SKM-1 (cell line): ENCODE measurements around the gene R3HDML.
"Not testable (repeated sequence)": the region's sequence is repeated elsewhere in the genome, so short reads cannot be mapped to it uniquely, and the experiment has no call there.

Experiments used
- DNase-seq: peaks from one replicate; lab custom pipeline; 2025; ENCODE audit not compliant: unreplicated experiment; lab: John Stamatoyannopoulos, UW

The R3HDML gene, protein sequence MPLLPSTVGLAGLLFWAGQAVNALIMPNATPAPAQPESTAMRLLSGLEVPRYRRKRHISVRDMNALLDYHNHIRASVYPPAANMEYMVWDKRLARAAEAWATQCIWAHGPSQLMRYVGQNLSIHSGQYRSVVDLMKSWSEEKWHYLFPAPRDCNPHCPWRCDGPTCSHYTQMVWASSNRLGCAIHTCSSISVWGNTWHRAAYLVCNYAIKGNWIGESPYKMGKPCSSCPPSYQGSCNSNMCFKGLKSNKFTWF

DNA sequence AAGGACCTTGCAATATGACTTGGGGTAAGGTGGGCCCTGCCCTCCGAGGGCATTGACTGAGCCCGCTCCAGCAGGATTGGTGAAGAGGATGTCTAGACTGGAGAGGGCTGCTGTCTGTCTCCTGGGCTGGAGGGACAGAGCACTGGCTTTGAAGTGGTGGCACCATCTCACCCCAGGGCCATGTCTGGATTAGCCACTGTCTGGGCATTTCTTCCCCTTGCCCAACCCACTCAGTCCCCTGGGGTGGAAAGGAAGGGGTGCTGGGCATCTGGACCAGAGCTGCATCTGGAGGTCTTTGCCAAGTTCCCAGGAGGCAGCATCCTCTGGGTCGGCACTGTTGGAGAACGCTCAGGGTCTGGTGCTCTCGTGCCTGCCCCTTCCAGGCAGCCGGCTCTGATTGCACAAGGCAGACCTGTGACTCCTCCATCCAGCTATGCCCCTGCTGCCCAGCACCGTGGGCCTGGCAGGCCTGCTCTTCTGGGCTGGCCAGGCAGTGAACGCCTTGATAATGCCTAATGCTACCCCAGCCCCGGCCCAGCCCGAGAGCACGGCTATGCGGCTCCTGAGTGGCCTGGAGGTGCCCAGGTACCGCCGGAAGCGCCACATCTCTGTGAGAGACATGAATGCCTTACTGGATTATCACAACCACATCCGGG lies at the start of gene R3HDML:
TSS of gene R3HDML (plus strand) at position 319 of the 656 bp plus-strand sequence. CDS start at position 434, 115 bp downstream.
- DNase-seq = no peak

DNA sequence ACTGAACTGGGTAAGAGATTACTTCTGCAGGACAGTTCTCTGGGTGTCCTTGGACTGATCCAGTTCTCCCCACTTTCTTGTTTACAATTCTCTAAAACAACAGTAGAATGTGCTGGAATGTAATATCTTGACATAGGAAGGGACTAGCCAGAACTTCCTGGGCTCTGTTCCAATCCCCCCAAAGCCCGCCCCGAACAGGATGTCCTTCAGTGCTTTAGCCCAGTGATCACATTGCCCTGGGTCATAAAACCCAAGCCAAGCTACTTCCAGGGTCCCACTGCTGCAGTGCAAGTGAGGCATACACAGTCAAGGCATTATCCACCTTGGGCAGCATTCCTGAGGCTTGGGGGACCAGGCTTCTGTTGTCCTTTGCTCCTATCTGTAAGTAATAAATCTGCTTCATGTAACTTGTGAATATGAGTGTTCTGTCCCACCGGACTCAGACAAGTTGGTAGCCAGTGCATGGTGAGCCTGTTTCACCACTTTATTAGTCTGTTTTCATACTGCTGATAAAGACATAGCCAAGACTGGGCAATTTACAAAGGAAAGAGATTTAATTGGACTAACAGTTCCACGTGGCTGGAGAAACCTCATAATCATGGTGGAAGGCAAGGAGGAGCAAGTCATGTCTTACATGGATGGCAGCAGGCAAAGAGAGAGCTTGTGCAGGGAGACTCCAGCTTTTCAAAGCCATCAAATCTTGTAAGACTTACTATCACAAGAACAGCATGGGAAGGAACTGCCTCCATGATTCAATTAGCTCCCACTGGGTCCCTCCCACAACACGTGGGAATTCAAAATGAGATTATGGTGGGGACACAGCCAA lies 49.4 kb upstream of the R3HDML start:
- no peak for DNase-seq

DNA sequence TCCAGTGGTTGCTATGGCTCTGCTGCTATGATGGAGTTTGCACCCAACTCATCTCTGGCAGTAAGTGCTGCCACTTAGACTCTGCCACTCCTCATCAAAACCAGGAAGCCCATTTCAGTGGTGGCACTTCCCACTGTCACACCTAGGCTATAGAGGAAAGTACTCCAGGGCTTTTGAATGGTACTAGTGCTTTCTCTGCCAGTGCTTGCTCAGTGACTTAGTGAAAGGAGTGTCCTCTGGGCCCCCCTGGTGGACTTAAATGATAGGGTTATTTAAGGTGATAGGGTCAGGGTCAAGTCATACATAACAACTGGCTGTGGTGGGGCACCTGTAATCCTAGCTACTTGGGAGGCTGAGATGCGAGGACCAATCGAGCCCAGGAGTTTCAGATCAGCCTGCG lies 48.6 kb upstream of the R3HDML start:
- DNase-seq = no peak

DNA sequence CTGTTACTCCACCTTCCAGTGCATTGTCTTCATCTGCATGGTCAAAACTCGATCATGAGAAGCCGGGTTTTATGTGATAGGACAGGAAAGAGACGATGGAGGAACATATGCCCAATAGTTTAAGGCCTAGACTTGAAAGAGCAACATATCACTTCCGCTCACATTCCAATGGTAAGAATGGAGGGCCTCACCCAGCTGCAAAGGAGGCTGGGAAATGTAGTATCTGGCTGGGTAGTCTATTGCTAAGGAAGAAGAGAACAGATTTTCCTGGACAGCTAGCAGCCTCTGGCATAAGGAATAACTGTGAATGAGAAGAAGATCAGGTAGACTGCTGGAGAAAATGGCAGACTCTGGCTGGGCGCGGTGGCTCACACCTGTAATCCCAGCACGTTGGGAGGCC lies 45.1 kb upstream of the R3HDML start:
- no peak for DNase-seq

DNA sequence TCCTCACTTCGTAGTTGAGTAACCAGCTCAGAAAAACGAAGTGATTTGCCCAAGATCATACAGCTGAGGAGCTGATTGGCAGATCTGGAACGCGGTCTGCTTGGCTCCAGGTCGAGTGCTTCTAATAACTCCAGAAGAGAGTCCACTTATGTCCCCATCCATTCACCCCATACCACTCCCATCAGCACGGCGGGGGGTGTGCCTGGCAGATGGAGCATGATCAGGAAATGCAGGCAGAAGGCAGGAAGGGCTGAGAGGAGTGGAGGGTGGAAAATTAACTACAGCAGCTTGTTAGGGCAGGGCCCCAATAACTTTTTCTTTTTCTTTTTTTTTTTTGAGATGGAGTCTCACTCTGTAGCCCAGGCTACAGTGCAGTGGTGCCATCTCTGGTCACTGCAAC lies 40.8 kb upstream of the R3HDML start:
- no peak for DNase-seq

DNA sequence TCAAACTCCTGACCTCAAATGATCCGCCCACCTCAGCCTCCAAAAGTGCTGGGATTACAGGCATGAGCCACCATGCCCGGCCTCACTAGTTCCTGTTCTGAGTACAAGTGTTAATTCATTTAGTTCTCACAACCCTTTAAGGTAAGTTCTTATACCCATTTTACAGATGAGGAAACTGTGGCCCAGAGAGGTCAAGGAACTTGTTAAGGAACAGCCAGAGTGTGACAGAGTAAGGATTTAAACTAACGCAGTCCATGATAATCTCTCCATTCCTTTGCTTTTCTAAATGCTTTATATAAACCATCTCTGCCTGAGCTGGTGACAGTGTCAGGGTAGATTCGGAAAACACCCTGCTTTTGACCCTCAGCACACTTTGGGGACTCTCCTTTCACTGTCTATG lies 39.1 kb upstream of the R3HDML start:
- no peak for DNase-seq

DNA sequence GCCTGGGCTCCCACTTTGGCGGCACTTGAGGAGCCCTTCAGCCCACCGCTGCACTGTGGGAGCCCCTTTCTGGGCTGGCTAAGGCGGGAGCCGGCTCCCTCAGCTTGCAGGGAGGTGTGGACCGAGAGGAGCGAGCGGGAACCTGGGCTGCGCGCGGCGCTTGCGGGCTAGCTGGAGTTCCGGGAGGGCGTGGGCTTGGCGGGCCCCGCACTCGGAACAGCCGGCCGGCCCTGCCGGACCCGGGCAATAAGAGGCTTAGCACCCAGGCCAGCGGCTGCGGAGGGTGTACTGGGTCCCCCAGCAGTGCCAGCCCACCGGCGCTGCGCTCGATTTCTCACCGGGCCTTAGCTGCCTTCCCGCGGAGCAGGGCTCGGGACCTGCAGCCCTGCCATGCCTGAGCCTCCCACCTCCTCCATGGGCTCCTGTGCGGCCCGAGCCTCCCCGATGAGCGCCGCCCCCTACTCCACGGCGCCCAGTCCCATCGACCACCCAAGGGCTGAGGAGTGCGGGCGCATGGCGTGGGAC lies 37.8 kb upstream of the R3HDML start:
- DNase-seq = not testable (repeated sequence)

DNA sequence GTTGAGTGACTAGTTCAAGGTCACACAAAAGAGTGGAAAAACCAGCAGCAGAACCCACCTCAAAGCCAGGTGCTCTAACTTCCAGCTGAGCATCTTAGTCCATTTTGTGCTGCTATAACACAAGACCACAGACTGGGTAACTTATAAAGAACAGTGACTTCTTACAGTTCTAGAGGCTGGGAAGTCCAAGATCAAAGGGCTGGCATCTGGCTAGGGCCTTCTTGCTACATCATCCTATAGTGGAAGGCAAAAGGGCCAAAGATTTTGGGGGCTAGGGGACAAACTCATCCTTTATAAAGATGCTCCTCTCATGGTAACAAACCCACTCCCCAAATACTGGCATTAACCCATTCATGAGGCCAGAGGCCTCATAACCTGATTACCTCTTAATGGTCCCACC lies 35.6 kb upstream of the R3HDML start:
- no peak for DNase-seq

DNA sequence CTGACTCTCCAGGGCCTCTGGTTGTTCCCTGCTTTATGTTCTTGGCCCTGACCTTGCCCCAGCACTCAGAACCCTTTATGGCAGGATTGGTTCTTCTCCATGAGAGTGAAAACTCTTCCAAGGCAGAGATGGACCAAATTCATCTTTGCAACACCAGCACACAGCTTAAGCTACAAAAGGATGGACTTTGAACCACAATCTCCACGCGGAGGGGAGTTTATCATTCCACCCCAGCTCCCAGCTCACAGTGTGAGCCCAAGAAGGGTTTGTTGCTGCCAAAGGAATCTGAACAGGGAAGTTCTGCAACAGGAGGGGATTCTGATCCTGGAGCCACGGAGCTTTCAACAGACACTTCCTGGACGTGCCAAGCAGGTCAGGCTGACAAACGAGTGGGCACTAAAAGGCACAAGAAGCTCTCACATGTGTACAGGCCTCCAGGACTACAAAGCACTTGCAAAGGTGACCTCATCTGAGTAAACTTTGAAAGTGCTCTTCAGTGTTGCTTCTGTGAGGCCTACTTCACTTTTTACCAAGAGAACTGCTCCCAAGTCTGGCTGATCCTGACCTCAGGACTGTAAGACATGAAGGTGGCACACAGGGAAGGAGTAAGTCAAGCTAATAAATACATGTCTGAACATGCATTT lies 34.7 kb upstream of the R3HDML start:
- DNase-seq = no peak

DNA sequence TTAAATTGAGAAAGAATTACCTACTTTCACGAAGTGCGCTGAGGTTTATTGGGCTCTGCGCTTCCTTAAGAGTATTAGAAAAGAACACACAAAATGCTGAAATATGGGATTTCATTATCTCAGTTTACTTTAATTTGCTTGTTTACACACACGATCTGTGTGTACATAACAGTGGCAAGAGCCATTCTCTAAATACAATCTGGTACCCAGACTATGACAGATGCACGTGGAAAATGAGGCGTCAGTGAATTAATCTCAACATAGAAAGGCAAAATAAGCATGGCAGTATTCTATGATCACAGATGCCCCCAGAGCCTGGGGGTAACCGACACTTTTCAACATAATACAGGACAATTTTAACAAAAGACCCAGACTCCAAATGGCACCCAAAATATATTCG lies 34.1 kb upstream of the R3HDML start:
- DNase-seq = no peak

DNA sequence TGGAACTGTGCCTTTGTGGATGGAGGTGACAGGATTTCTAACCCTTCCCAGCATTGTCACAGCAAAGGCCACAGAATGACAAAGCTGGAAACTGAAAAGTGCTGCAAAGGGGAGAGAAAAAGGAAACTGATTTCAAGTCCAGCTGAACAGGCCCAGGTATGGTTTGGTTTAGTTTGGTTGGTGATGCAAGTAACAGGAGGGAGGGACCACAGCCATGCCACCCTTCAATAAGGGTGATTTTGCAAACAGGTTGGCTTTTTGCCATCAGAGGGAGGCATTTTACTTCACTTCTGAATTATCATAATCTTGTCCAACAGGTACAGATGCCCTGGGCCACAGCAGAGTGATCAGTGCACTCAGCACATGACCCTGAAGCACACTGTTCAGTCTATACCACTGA lies 32.5 kb upstream of the R3HDML start:
- no peak for DNase-seq

DNA sequence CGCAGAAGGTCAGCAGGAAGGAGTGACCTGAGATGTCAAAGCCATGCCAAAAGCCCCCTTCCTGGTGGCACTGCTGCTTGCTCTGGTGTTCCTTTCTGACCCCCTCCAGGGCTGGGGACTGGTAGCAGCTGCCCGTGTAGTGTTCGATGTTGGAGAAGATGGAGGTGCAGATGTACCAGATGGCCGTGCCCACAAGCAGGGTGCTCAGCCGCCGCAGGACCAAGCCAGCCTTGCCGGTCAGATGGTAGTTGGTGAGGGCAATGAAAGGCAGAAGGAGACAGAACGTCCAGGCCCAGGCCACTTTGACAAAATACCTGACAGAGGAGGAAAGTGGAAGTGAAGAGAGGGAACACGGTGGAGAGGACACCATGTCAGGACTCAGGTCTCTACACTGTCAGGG lies 29.9 kb upstream of the R3HDML start:
- DNase-seq = no peak

DNA sequence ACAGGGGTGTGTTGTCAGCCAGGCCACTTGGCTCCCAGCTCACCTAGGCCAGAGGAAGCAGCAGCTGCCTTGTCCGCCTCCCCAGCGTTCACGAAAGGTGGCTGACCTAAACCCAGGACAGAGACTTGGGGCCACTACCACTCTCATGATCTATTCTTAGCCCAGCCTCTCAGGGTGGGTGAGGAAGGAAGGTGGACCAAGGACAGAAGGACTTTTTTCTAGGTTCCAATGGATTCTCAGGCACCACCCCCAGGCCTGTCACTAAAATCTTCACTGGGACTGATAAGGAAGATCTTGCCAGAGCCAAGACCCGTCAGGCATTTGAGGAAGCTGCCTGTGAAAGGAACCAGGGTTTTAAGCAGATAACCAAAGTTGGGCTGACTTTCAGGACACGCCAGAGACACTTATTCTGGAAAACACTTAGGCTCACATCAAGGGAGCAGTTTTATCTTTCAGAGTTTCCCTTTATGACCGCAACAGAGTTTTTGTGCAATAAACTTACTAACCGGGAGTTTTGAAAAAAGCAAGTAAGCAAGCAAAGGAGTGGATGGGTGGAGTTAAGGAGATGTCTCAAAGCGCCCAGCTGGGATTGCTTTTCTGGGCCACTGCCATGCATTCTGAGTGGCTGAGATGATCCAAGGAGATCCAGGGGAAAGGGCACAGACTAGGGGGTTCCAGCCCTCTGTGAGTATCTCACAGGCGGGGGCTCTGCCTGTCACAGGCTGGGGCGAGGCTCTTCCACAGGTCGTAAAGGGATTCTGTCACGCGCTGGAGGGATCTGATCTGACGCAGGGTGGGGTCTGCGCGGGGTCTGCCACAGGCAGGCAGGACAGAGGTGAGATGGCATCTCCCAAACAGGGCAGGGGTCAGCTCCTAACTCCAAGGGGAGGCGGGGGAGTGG lies 26.8 kb upstream of the R3HDML start:
- peak; percentile 7 for DNase-seq

DNA sequence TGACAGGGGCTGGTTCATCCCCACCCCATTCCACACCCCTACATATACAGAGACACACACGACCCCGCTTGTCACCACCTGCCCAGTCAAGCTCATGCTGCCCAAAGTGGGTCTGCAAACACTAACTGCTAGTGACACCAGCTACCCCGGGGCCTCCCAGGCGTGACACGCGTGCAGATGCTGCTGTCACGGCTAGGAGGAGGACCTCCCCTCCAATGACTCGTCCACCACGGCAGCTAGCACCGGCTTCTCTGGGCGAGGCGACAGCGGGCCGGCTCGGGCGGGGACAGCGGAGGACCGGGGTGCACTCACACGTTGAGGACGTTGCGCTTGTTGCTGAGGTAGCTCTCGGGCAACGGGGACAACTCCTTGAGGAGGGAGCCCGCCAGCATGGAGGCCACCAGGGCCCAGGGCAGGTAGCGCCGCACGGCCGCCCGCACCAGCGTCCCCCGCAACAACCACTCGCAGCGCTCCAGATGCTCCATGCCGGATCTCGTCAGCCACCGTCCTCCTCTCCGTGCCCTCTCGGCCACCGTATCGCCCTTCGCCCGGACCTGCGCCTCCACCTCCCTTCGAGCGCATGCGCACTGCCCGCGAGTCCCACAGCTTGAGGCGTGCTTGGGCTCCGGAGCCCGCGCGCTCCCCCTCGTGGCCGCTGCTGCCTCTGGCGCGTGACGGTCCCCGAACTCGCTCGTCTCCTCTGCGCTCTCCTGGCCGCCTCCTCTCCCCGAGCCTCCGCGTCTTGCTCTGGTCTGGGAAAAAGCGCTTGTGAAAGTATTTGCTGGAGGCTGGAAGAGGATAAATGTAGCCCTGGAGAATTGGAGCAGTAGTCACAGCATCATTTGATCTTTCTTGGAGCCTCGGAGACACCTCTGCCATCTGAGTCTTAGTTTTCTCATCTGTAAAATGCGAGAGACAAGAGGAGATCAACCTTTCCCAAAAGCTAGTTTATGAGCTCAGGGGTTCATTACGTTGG lies 25.9 kb upstream of the R3HDML start, which contains the start of gene FITM2:
TSS of gene FITM2 (minus strand) at position 539 of the 976 bp plus-strand sequence. CDS start at position 485, 54 bp downstream.
- DNase-seq = peak; percentile 92

DNA sequence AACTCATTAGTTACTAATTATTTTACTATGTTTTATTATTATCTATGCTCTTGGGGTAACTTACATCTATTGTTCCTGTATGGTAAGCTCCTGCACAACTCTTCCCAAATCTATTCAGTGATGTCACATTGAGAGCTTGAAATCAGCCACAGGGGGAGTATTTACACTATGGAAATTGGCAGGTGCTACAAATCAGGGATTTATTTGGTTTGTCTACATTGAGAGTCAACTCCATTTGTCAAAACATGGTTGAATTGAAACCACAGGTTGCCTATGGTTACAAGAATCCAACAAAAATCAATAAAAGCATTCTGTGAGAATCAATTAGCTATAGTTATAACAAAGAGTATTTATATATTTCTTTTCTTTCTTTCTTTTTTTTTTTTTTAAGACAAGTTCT lies 22.0 kb upstream of the R3HDML start:
- no peak for DNase-seq

DNA sequence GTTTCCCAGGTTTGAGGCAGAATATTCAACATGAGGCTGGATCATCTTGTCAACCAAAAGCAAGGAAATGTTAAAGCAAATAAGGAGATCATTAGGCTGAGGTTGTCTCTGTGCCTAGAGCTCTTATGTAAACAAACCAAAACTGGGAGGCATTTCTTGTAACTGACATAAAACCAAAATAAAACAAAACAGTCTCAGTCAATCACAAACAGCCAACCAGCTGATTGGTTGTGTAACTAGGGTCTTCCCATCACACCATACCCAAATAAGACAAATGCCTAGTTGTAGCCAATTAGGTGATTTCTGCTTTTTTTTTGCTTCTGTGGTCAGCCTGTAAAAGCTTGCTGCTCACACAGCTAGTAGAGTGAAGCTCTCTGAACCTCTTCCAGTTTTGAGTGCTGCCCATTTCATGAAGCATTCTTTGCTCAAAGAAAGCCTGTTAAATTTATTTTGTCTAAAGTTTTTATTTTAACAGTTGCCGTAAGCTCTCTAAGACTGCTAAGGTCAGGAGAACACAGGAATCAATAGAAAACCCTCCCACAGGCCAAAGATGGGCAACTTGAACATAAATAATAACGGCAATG lies 16.9 kb upstream of the R3HDML start:
- DNase-seq = no peak

DNA sequence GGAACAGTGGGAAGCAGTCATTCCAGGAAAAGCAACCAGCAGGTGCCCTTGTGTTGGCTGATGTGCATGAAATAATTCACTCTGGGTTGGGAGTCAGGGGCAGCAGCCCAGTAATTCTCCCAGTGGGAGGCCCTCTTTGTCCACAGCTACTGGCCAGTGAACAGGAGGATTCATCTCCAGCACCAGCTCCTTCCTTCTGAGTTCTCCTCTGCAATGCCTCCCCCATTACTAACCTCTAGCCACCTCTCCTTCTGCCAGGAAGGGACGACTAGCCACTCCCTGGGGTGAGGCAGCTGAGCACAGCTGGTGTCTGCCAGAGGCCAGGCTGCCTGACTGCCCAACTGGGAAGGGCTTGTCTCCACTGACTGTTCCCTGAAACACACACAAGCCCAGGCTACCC lies 12.5 kb upstream of the R3HDML start:
- no peak for DNase-seq

DNA sequence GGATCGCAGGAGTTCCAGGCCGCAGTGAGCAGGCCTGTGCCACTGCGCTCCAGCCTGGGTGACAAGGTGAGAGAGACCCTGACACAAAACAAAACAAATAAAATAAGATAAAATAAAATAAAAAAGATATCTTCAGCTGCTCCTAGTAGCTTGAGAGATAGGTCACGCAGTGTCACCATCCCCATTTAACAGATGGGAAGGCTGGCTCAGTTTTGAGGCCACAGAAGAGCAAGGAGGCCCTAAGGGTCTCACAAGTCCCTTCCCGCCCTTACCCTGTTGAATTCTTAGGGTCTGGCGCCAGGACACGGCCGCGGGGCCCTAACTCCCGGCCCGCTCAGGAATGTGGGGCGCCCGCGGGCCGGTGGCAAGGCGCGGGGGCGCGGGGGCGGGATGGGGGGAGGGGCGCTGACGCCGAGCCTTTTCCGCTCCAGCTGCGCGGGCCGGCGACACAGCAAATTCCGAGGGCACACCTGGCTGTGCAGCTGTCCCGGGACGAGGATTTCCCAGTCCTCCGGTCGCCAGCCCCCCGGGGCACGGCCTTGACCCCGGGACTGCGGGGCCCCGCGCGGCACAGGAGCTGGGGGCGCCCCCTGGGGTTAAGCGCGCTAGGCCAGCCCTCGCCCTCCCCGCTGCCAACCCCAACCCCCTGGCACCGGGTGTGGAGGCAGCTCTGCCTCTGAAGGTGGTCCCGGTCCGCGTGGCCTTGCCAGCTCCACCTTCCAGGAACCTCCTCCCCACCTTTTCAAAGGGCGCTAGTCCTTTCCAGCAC lies 10.3 kb upstream of the R3HDML start:
- no peak for DNase-seq
